Endodermal cell (in vitro differentiated cells): ENCODE data around the gene RPS6KC1. TPM values are rescaled to one million over a fixed set of nuclear protein-coding genes. Genes with fewer than 3 reads are reported as not detected.
A peak's percentile ranks its signal among the peaks of the same experiment; 100 is the strongest.

ENCODE experiments used
- DNase-seq: peaks from one replicate; pipeline ENCODE4 v3.0.0-alpha.2; 2017
- H3K27ac ChIP-seq: 2 replicates; pipeline ENCODE4 v1.5.1; 2013; ENCODE audit warnings: mild to moderate bottlenecking, low read depth, low read length, moderate library complexity
- H3K27me3 ChIP-seq: 2 replicates; pipeline ENCODE4 v1.6.1; 2013; ENCODE audit warnings: mild to moderate bottlenecking, low read length, moderate library complexity; ENCODE audit not compliant: insufficient read depth, control insufficient read depth, poor library complexity, severe bottlenecking
- H3K36me3 ChIP-seq: 2 replicates; pipeline ENCODE4 v1.7.0; 2013; ENCODE audit warnings: mild to moderate bottlenecking, low read length, moderate library complexity; ENCODE audit not compliant: control insufficient read depth, insufficient read depth
- H3K4me1 ChIP-seq: one replicate; pipeline ENCODE4 v1.7.0; 2013; ENCODE audit warnings: low read length; ENCODE audit not compliant: control insufficient read depth, insufficient read depth
- H3K4me3 ChIP-seq: 2 replicates; pipeline ENCODE4 v1.5.1; 2013; ENCODE audit warnings: mild to moderate bottlenecking, low read length, moderate library complexity
- H3K9ac ChIP-seq: 2 replicates; pipeline ENCODE4 v1.6.1; 2013; ENCODE audit warnings: mild to moderate bottlenecking, low read length, moderate library complexity; ENCODE audit not compliant: poor library complexity, severe bottlenecking; ENCODE audit errors: extremely low read depth
- H3K9me3 ChIP-seq: 2 replicates; pipeline ENCODE4 v1.6.1; 2013; ENCODE audit warnings: mild to moderate bottlenecking, low read length, moderate library complexity; ENCODE audit not compliant: control insufficient read depth
- H3K27ac Mint-ChIP-seq: 2 replicates; pipeline ENCODE4 v1.8.0; 2020; ENCODE audit warnings: mixed read lengths
- H3K27me3 Mint-ChIP-seq: 2 replicates; pipeline ENCODE4 v1.8.0; 2021; ENCODE audit warnings: mild to moderate bottlenecking, mixed read lengths; ENCODE audit not compliant: insufficient read depth
- H3K36me3 Mint-ChIP-seq: 2 replicates; pipeline ENCODE4 v1.8.0; 2020; ENCODE audit warnings: low read depth, mixed read lengths
- H3K4me1 Mint-ChIP-seq: 2 replicates; pipeline ENCODE4 v1.8.0; 2020; ENCODE audit warnings: mixed read lengths
- H3K4me3 Mint-ChIP-seq: 2 replicates; pipeline ENCODE4 v1.8.0; 2020; ENCODE audit warnings: mild to moderate bottlenecking, moderate library complexity, mixed read lengths
- H3K9me3 Mint-ChIP-seq: 2 replicates; pipeline ENCODE4 v1.8.0; 2020; ENCODE audit warnings: mild to moderate bottlenecking, mixed read lengths
- WGBS, 2 experiments: methylation state at CpG; one replicate each; pipeline versions ENCODE4 v1.1.5 to v1.1.7; 2013; ENCODE audit warnings: missing lambda C conversion rate in 2 of 2, mixed read lengths in 1 of 2; ENCODE audit not compliant: insufficient coverage in 1 of 2, insufficient read length in 1 of 2; 5-methylcytosine and 5-hydroxymethylcytosine counted together
- total RNA-seq, 2 donors: library from RNA; stranded (reverse); fragmentation: NEBNext Ultra II Directional in 1 of 2; extraction: Animal tissue kit (Norgen Biotek cat#: 25700) in 1 of 2; gene quantifications; 2 replicates in 1 of 2; 3 replicates in 1 of 2; pipeline ENCODE4 v1.2.1, GENCODE V29; 2021
- TF ChIP-seq, protein P1 (sequence below): fragments of 200-600 bp; sonication (generic); conservative IDR thresholded peaks from 2 replicates; pipeline ENCODE4 v1.5.0; 2021; ENCODE audit warnings: antibody characterized with exemption, mild to moderate bottlenecking

Gene RPS6KC1
- total RNA-seq, 2 donors from 2014 or later: 31.4 to 36.3 TPM

DNA sequence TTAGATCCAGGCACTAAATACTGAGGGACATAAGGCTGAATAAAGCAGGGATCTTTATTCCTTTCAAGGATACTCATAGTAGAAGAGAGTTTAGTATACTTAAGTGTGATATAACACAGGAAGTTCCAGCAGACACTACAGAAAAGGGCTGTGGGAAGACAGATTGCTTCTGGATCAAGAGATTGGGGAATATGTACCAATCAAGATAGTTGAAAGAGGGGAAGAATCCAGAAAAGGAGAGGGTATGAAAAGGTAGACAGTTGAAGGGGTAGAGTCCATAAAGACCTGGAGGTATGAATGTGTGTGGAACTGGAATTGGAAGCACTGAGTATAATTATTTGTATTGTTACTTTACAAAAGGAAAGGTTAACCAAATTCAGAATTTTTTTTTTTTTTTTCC lies 2.4 kb downstream of the RPS6KC1 start:
- H3K36me3 Mint-ChIP-seq: peaks cover 6% of the 10 kb centered on the region
- Histone ChIP-seq H3K27me3 (no peaks in the 10 kb centered on the region), H3K27ac (no peak overlapping the region), H3K36me3 (no peaks in the 10 kb centered on the region), H3K9me3 (peaks cover 13% of the 10 kb centered on the region), H3K4me3 (peak overlapping the region; percentile 87), H3K4me1 (no peaks in the 10 kb centered on the region), H3K9ac (no peak overlapping the region)
- no peak overlapping the region for H3K27ac Mint-ChIP-seq
- H3K4me3 Mint-ChIP-seq: no peak overlapping the region
- no peaks in the 10 kb centered on the region for H3K27me3 Mint-ChIP-seq
- TF ChIP-seq, protein P1, sequence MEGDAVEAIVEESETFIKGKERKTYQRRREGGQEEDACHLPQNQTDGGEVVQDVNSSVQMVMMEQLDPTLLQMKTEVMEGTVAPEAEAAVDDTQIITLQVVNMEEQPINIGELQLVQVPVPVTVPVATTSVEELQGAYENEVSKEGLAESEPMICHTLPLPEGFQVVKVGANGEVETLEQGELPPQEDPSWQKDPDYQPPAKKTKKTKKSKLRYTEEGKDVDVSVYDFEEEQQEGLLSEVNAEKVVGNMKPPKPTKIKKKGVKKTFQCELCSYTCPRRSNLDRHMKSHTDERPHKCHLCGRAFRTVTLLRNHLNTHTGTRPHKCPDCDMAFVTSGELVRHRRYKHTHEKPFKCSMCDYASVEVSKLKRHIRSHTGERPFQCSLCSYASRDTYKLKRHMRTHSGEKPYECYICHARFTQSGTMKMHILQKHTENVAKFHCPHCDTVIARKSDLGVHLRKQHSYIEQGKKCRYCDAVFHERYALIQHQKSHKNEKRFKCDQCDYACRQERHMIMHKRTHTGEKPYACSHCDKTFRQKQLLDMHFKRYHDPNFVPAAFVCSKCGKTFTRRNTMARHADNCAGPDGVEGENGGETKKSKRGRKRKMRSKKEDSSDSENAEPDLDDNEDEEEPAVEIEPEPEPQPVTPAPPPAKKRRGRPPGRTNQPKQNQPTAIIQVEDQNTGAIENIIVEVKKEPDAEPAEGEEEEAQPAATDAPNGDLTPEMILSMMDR: no peak
- peaks cover 2% of the 10 kb centered on the region for H3K9me3 Mint-ChIP-seq
- peaks cover 21% of the 10 kb centered on the region for H3K4me1 Mint-ChIP-seq
- DNase-seq: no peak

DNA sequence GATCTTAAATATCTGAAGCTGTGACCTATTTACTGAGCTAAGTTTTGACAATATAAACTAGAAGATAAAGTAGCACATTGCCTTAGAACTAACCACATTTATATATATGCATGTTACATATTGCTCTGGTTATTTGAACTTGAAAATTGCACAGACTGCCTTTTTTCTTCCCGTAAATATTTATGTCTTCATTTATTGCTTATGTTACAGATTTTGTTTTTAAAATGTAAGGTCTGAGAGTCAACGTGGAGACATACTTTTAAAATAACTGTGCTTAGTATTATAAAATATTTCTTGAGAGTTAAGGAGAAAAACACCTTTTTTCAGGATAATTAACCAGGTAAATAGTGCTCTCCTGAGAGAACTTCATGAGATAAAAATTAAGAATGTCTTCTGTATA lies 3.1 kb downstream of the RPS6KC1 start:
- Histone ChIP-seq H3K4me3 (no peak overlapping the region), H3K27ac (no peak overlapping the region), H3K36me3 (no peaks in the 10 kb centered on the region), H3K9ac (no peak overlapping the region), H3K4me1 (no peaks in the 10 kb centered on the region), H3K27me3 (no peaks in the 10 kb centered on the region), H3K9me3 (peaks cover 20% of the 10 kb centered on the region)
- Mint-ChIP-seq H3K4me1 (peaks cover 21% of the 10 kb centered on the region), H3K9me3 (peaks cover 7% of the 10 kb centered on the region), H3K27ac (no peak overlapping the region), H3K4me3 (no peak overlapping the region), H3K27me3 (no peaks in the 10 kb centered on the region), H3K36me3 (peaks cover 7% of the 10 kb centered on the region)
- WGBS, 2 experiments: 80 to 92% methylated on average over 1 to 2 of the region's 2 CpGs
- DNase-seq: no peak
- TF ChIP-seq, protein P1: no peak

DNA sequence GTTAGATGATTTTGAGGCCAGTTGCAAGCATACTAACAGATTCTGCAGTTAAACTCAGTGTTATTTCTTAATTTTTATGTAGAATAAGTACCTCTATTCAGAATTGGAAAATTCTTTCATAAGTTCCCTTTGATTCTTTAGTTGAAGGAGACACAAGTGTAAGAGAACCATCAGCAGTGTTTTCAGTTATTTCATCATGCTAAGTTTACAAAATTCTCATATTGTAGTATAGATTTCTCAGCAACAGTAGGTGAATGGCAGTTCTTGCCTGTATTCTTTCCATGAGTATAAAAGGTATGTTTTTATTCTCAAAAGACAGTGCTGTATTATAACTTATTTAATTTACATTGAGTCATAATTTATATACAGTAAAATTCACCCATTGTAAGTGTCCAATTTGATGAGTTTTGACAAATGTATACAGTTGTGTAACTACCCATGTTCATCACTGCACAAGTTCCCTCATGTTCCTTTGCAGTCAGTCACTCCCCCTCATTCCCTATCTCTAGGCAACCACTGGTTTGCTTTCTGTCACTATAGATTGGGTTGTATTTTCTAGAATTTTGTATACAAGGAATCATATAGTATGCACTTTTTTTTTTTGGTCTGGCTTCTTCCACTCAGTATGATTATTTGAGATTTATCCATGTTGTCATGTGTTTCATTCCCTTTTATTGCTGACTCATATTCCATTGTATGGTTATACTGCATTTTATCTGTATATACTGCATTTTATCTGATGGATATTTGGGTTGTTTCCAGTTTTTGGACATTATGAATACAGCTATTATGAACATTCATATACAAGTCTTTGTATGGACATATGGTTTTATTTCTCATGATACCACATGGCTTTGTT lies 3.9 kb downstream of the RPS6KC1 start:
- H3K36me3 Mint-ChIP-seq: peaks cover 8% of the 10 kb centered on the region
- no peak overlapping the region for H3K4me3 Mint-ChIP-seq
- TF ChIP-seq, protein P1: no peak
- no peak overlapping the region for H3K27ac Mint-ChIP-seq
- DNase-seq: no peak
- H3K27me3 ChIP-seq: no peaks in the 10 kb centered on the region
- H3K9ac ChIP-seq: no peak overlapping the region
- no peaks in the 10 kb centered on the region for H3K27me3 Mint-ChIP-seq
- peaks cover 9% of the 10 kb centered on the region for H3K9me3 Mint-ChIP-seq
- no peak overlapping the region for H3K27ac ChIP-seq
- H3K4me1 Mint-ChIP-seq: peaks cover 21% of the 10 kb centered on the region
- no peaks in the 10 kb centered on the region for H3K36me3 ChIP-seq
- no peak overlapping the region for H3K4me3 ChIP-seq
- H3K4me1 ChIP-seq: no peaks in the 10 kb centered on the region
- peaks cover 20% of the 10 kb centered on the region for H3K9me3 ChIP-seq
